Esophagus muscularis mucosa (tissue), 3 donors: ENCODE results near the gene CAMTA1.

Source experiments
- POLR2A ChIP-seq: fragments of 450-650 bp; IDR thresholded peaks from one replicate; pipeline ENCODE4 v1.6.1; 2017; ENCODE audit warnings: antibody characterized with exemption, moderate library complexity, mild to moderate bottlenecking, low read depth
- TF ChIP-seq, protein P1 (sequence below), 3 experiments: fragments of 200-600 bp in 2 of 3; fragments of 450-650 bp in 1 of 3; sonication (generic) in 2 of 3; IDR thresholded peaks; one replicate each; pipeline ENCODE4 v1.5.1; 2017 to 2019; ENCODE audit warnings: antibody characterized with exemption in 3 of 3, mild to moderate bottlenecking in 2 of 3, moderate library complexity in 1 of 3

GRCh38 chr1:7346600-7347570 lies 561.6 kb downstream of the CAMTA1 start:
- TF ChIP-seq, protein P1, sequence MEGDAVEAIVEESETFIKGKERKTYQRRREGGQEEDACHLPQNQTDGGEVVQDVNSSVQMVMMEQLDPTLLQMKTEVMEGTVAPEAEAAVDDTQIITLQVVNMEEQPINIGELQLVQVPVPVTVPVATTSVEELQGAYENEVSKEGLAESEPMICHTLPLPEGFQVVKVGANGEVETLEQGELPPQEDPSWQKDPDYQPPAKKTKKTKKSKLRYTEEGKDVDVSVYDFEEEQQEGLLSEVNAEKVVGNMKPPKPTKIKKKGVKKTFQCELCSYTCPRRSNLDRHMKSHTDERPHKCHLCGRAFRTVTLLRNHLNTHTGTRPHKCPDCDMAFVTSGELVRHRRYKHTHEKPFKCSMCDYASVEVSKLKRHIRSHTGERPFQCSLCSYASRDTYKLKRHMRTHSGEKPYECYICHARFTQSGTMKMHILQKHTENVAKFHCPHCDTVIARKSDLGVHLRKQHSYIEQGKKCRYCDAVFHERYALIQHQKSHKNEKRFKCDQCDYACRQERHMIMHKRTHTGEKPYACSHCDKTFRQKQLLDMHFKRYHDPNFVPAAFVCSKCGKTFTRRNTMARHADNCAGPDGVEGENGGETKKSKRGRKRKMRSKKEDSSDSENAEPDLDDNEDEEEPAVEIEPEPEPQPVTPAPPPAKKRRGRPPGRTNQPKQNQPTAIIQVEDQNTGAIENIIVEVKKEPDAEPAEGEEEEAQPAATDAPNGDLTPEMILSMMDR (IDR thresholded peaks at IDR 0.05): no peak
- TF ChIP-seq POLR2A: no peak
